ENCODE results near the gene DGKI. TPM values are rescaled to one million over a fixed set of nuclear protein-coding genes. Genes with fewer than 3 reads are reported as not detected.

DGKI gene
- total and polyA plus RNA-seq, 2 donors (not counting 1 experiment from before 2014, with no cell fraction given): 0.74 to 2.1 TPM

DNA sequence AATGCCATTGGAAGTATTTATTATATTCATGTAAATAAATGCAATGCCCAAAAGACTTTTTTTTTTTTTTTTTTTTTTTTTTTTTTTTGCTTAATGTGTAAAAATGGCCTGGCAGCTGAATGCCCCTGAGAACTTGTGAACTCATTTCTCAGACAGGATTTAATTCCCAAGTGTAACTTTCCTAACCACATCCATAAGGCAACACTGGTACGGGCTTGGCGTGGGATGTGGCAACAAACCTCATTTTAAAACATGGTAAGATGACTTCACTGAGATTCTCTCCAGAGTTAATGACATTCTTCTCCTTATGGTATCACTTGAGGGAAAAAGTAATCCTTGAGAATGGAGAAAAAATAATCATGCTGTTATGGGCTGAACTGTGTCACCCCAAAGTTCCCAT is 150.4 kb downstream of the DGKI start:
- peak in 1 of 2 donors; percentile 23 for DNase-seq (ENCODE audit: low read depth in 2 of 2)
- Histone ChIP-seq H3K36me3 (ENCODE audit: control insufficient read depth, insufficient read depth, low read length) (no peaks in the 10 kb centered on the region), H3K27me3 (ENCODE audit: control insufficient read depth, insufficient read depth, low read length) (no peaks in the 10 kb centered on the region), H3K9me3 (ENCODE audit: control insufficient read depth, insufficient read depth, low read depth, low read length) (no peaks in the 10 kb centered on the region), H4K20me1 (ENCODE audit: control insufficient read depth, extremely low read depth, insufficient read depth, low read length) (no peaks in the 10 kb centered on the region), H2AFZ (ENCODE audit: low read length) (no peak overlapping the region), H3K4me1 (ENCODE audit: control insufficient read depth, extremely low read depth, insufficient read depth, low read length) (no peaks in the 10 kb centered on the region), H3K9ac (ENCODE audit: insufficient read depth, low read length) (no peak overlapping the region), H3K27ac (ENCODE audit: insufficient read depth, low read length) (no peak overlapping the region), H3K4me3 (replicated peaks in 1 of 4; ENCODE audit: control extremely low read depth in 1 of 4, insufficient read depth in 1 of 4, low read depth in 3 of 4, low read length in 4 of 4) (no peak overlapping the region), H3K79me2 (ENCODE audit: control insufficient read depth, insufficient read depth, low read length) (no peaks in the 10 kb centered on the region), H3K4me2 (ENCODE audit: extremely low read depth, insufficient read depth, low read length) (no peak overlapping the region)
- TF ChIP-seq EZH2 (IDR thresholded peaks at IDR 0.05; ENCODE audit: low read length, missing control alignments): no peak
- TF ChIP-seq, protein P1, sequence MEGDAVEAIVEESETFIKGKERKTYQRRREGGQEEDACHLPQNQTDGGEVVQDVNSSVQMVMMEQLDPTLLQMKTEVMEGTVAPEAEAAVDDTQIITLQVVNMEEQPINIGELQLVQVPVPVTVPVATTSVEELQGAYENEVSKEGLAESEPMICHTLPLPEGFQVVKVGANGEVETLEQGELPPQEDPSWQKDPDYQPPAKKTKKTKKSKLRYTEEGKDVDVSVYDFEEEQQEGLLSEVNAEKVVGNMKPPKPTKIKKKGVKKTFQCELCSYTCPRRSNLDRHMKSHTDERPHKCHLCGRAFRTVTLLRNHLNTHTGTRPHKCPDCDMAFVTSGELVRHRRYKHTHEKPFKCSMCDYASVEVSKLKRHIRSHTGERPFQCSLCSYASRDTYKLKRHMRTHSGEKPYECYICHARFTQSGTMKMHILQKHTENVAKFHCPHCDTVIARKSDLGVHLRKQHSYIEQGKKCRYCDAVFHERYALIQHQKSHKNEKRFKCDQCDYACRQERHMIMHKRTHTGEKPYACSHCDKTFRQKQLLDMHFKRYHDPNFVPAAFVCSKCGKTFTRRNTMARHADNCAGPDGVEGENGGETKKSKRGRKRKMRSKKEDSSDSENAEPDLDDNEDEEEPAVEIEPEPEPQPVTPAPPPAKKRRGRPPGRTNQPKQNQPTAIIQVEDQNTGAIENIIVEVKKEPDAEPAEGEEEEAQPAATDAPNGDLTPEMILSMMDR (conservative IDR thresholded peaks at IDR 0.05 in 1 of 2, IDR thresholded peaks at IDR 0.05 in 1 of 2; ENCODE audit: low read depth in 1 of 2, low read length in 2 of 2): no peak

DNA sequence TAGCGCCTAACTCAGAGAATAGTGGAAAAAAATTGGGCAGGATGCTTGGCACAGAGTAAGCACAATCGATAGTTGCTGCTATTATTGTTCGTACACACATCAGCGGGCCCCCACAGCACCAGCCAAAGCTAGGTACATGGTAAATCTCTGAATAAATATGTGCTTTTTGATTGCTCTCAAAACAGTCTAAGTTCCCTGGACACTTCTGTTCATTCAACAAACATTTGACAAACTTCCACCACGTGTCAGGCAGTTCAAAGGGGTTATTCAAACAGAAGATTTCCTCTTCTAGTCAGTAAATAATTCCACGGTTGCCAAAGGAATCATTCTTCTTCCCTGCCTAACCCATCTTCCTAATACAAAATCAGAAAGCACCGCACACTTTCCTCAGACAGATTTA is 150.8 kb downstream of the DGKI start:
- no peak overlapping the region for H3K4me2 ChIP-seq (ENCODE audit: extremely low read depth, insufficient read depth, low read length)
- no peak overlapping the region for H3K4me3 ChIP-seq (replicated peaks in 1 of 4; ENCODE audit: control extremely low read depth in 1 of 4, insufficient read depth in 1 of 4, low read depth in 3 of 4, low read length in 4 of 4)
- TF ChIP-seq EZH2 (IDR thresholded peaks at IDR 0.05; ENCODE audit: low read length, missing control alignments): no peak
- TF ChIP-seq, protein P1 (conservative IDR thresholded peaks at IDR 0.05 in 1 of 2, IDR thresholded peaks at IDR 0.05 in 1 of 2; ENCODE audit: low read depth in 1 of 2, low read length in 2 of 2): no peak

DNA sequence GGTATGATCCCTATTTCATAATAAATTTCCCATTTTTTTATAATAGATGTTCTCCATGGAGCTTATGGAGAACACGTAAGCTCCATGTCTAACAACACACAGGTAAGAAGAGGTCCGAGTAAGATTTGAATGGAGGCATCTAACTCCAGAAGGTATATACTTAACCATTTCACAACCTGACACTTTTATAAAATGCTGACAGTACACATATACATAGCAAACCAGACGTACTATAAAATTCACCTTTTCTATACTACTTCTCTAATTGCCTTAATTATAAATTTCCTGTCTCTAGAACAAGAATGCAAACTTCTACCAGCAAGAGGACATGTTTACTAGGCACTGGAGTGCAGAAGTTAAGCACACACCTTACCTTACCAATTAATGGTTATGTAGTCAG is 151.3 kb downstream of the DGKI start:
- Histone ChIP-seq H3K36me3 (ENCODE audit: control insufficient read depth, insufficient read depth, low read length) (no peaks in the 10 kb centered on the region), H3K27ac (ENCODE audit: insufficient read depth, low read length) (no peak overlapping the region), H3K79me2 (ENCODE audit: control insufficient read depth, insufficient read depth, low read length) (no peaks in the 10 kb centered on the region), H3K9ac (ENCODE audit: insufficient read depth, low read length) (no peak overlapping the region), H3K4me2 (ENCODE audit: extremely low read depth, insufficient read depth, low read length) (no peak overlapping the region), H3K9me3 (ENCODE audit: control insufficient read depth, insufficient read depth, low read depth, low read length) (no peaks in the 10 kb centered on the region), H3K27me3 (ENCODE audit: control insufficient read depth, insufficient read depth, low read length) (no peaks in the 10 kb centered on the region), H3K4me1 (ENCODE audit: control insufficient read depth, extremely low read depth, insufficient read depth, low read length) (no peaks in the 10 kb centered on the region), H2AFZ (ENCODE audit: low read length) (no peak overlapping the region), H4K20me1 (ENCODE audit: control insufficient read depth, extremely low read depth, insufficient read depth, low read length) (no peaks in the 10 kb centered on the region), H3K4me3 (replicated peaks in 1 of 4; ENCODE audit: control extremely low read depth in 1 of 4, insufficient read depth in 1 of 4, low read depth in 3 of 4, low read length in 4 of 4) (no peak overlapping the region)
- no peak for DNase-seq (ENCODE audit: low read depth in 2 of 2)
- TF ChIP-seq EZH2 (IDR thresholded peaks at IDR 0.05; ENCODE audit: low read length, missing control alignments): no peak
- TF ChIP-seq, protein P1 (conservative IDR thresholded peaks at IDR 0.05 in 1 of 2, IDR thresholded peaks at IDR 0.05 in 1 of 2; ENCODE audit: low read depth in 1 of 2, low read length in 2 of 2): no peak

More for the DNA sequence above, 150.8 kb downstream of the DGKI start:
- H2AFZ ChIP-seq (ENCODE audit: low read length): no peak overlapping the region
- H3K9ac ChIP-seq (ENCODE audit: insufficient read depth, low read length): no peak overlapping the region
- no peaks in the 10 kb centered on the region for H3K27me3 ChIP-seq (ENCODE audit: control insufficient read depth, insufficient read depth, low read length)
- H3K79me2 ChIP-seq (ENCODE audit: control insufficient read depth, insufficient read depth, low read length): no peaks in the 10 kb centered on the region
- H3K27ac ChIP-seq (ENCODE audit: insufficient read depth, low read length): no peak overlapping the region
- no peak for DNase-seq (ENCODE audit: low read depth in 2 of 2)
- H3K36me3 ChIP-seq (ENCODE audit: control insufficient read depth, insufficient read depth, low read length): no peaks in the 10 kb centered on the region
- no peaks in the 10 kb centered on the region for H3K4me1 ChIP-seq (ENCODE audit: control insufficient read depth, extremely low read depth, insufficient read depth, low read length)
- H3K9me3 ChIP-seq (ENCODE audit: control insufficient read depth, insufficient read depth, low read depth, low read length): no peaks in the 10 kb centered on the region
- H4K20me1 ChIP-seq (ENCODE audit: control insufficient read depth, extremely low read depth, insufficient read depth, low read length): no peaks in the 10 kb centered on the region
